ENCODE measurements around the gene KDM7A. TPM values are rescaled to one million over a fixed set of nuclear protein-coding genes. Genes with fewer than 3 reads are reported as not detected.

KDM7A gene
- total and polyA plus RNA-seq, 10 of the 15 experiments (the other 5 are each of a cell fraction or from before 2014, with no cell fraction given) = 0.07 to 0.96 (median 0.74) TPM

DNA sequence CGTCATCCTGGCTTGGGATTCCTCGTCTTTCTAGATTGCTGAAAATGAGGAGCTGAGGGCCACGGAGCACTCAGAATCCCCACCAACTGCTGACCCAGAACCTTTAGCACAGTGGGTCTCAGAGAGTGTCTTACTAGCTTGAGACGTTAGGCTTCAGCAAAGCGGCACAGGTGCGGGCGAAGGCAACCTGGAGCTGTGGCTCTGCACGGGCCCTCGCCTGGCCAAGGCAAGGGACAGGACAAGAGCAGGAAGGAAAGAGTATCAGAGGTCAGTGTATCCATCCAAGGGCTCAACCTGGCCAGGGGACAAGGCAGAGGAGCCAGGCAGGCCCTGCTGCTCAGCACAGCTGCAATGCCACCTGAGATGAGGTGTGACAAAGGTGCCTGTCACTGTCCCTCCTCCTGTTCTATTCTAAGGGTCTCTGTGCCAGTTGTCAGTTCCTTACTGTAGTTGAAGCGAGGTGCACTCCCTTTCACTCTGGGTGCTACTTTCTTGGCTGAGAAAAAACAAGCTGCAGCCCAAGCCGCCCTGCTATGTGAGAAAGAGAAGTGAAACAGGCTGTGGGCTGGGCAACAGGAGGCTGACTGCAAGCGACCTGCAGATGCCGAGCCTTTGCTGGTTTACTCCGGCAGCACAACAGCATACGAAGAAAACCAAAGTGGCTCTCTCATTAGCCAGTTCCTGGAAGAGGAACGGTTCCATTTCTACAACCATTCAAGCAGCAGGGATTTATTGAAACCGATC lies 33.3 kb upstream of the KDM7A start:
- H3K79me2 ChIP-seq (ENCODE audit: control insufficient read depth, insufficient read depth, low read length) = no peaks in the 10 kb centered on the region
- 12% methylated on average over 17 of the region's 17 CpGs for WGBS (ENCODE audit: insufficient coverage, insufficient replicate concordance, low lambda C conversion rate, missing lambda C conversion rate)
- H4K20me1 ChIP-seq (ENCODE audit: control insufficient read depth, insufficient read depth) = no peaks in the 10 kb centered on the region
- ChIA-PET SMC1A (ENCODE audit: uncharacterized antibody, unreplicated experiment) (interaction anchor here (0.9 to 1.7 kb wide), 3 partner anchors 8 to 94 kb away, joined by 3 to 5 read pairs (median 3); no protein-coding TSS in a partner anchor), CTCF (interaction anchor here (0.6 to 2.2 kb wide), 3 partner anchors 10 to 47 kb away, joined by 4 to 6 read pairs (median 5); no protein-coding TSS in a partner anchor), RAD21 (ENCODE audit: unreplicated experiment) (interaction anchor here (0.7 kb wide), 1 partner anchor 33 kb away, joined by 5 read pairs; the partner anchor contains the start of gene KDM7A), POLR2A (interaction anchor here (0.6 kb wide), 1 partner anchor 33 kb away, joined by 5 read pairs; the partner anchor contains the start of gene KDM7A)
- peaks cover 58% of the 10 kb centered on the region for H3K4me1 ChIP-seq (ENCODE audit: control insufficient read depth, insufficient read depth, low read length)
- peak overlapping the region; percentile 46 for H2AFZ ChIP-seq (ENCODE audit: control insufficient read depth, low read depth, low read length)
- FAIRE-seq = peak; percentile 94
- peaks cover under 1% of the 10 kb centered on the region; the same call in 2 of the 3 replicates for H3K9me3 ChIP-seq (replicated peaks; ENCODE audit: control insufficient read depth, insufficient read depth, low read length)
- in situ Hi-C loops (cut with MboI) (no loop called here), intact Hi-C loops (cut with micrococcal nuclease; ENCODE audit: unreplicated experiment) (loop anchor here (1.0 to 5.0 kb wide), 3 partner anchors 23 to 42 kb away; no protein-coding TSS in a partner anchor)
- peak; percentile 96 for ATAC-seq
- H3K4me3 ChIP-seq = peak overlapping the region; percentile 24; the same call in 1 of the 2 replicates
- no TSS peak for BruUV-seq (replicated peaks)
- H3K27ac ChIP-seq (ENCODE audit: control insufficient read depth, insufficient read depth) = peak overlapping the region; percentile 78
- no peaks in the 10 kb centered on the region for H3K36me3 ChIP-seq (ENCODE audit: control insufficient read depth in 2 of 2, insufficient read depth in 2 of 2, low read length in 1 of 2)
- H3K9ac ChIP-seq (ENCODE audit: control insufficient read depth, insufficient read depth, low read length) = peak overlapping the region; percentile 65; the same call in 1 of the 2 replicates
- DNase-seq (ENCODE audit: low read depth, low spot score) = peak; percentile 85
- H3K4me2 ChIP-seq (ENCODE audit: control insufficient read depth, insufficient read depth) = peak overlapping the region; percentile 99
- H3K27me3 ChIP-seq (replicated peaks in 1 of 2; ENCODE audit: control insufficient read depth in 2 of 2, insufficient read depth in 2 of 2, low read length in 1 of 2) = peaks cover 0 to 8% of the 10 kb centered on the region in 2 experiments
- TF ChIP-seq NFIC (IDR thresholded peaks at IDR 0.05; ENCODE audit: low read depth, low read length) = peak; percentile 51; the same call in 1 of the 2 replicates
- TF ChIP-seq ZNF24 (IDR thresholded peaks at IDR 0.05) = no peak
- TF ChIP-seq RCOR1 (conservative IDR thresholded peaks at IDR 0.05; ENCODE audit: low read depth, low read length) = peak; percentile 82; the same call in 1 of the 2 replicates
- TF ChIP-seq, protein P1, sequence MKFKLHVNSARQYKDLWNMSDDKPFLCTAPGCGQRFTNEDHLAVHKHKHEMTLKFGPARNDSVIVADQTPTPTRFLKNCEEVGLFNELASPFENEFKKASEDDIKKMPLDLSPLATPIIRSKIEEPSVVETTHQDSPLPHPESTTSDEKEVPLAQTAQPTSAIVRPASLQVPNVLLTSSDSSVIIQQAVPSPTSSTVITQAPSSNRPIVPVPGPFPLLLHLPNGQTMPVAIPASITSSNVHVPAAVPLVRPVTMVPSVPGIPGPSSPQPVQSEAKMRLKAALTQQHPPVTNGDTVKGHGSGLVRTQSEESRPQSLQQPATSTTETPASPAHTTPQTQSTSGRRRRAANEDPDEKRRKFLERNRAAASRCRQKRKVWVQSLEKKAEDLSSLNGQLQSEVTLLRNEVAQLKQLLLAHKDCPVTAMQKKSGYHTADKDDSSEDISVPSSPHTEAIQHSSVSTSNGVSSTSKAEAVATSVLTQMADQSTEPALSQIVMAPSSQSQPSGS (IDR thresholded peaks at IDR 0.05; ENCODE audit: low read length) = peak; percentile 68; the same call in 1 of the 2 replicates
- TF ChIP-seq, protein P2, sequence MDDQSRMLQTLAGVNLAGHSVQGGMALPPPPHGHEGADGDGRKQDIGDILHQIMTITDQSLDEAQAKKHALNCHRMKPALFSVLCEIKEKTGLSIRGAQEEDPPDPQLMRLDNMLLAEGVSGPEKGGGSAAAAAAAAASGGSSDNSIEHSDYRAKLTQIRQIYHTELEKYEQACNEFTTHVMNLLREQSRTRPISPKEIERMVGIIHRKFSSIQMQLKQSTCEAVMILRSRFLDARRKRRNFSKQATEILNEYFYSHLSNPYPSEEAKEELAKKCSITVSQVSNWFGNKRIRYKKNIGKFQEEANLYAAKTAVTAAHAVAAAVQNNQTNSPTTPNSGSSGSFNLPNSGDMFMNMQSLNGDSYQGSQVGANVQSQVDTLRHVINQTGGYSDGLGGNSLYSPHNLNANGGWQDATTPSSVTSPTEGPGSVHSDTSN (IDR thresholded peaks at IDR 0.05; ENCODE audit: insufficient replicate concordance, low read depth, low read length) = no peak
- TF ChIP-seq SREBF1 (IDR thresholded peaks at IDR 0.05; ENCODE audit: low read length) = no peak
- TF ChIP-seq EZH2 (IDR thresholded peaks at IDR 0.05; ENCODE audit: borderline replicate concordance, control insufficient read depth, low read depth, low read length) = no peak
- no peak for TF ChIP-seq IRF3 (IDR thresholded peaks at IDR 0.05)
- TF ChIP-seq MYB (IDR thresholded peaks at IDR 0.05; ENCODE audit: borderline replicate concordance, low read depth, low read length) = no peak
- TF ChIP-seq SMARCA5 (IDR thresholded peaks at IDR 0.05) = peak; percentile 23; the same call in 1 of the 2 replicates
- peak; percentile 93 for TF ChIP-seq CBX5 (IDR thresholded peaks at IDR 0.05; ENCODE audit: low read depth)
- TF ChIP-seq, protein P3, sequence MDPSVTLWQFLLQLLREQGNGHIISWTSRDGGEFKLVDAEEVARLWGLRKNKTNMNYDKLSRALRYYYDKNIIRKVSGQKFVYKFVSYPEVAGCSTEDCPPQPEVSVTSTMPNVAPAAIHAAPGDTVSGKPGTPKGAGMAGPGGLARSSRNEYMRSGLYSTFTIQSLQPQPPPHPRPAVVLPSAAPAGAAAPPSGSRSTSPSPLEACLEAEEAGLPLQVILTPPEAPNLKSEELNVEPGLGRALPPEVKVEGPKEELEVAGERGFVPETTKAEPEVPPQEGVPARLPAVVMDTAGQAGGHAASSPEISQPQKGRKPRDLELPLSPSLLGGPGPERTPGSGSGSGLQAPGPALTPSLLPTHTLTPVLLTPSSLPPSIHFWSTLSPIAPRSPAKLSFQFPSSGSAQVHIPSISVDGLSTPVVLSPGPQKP (IDR thresholded peaks at IDR 0.05; ENCODE audit: low read depth, low read length) = peak; percentile 45; the same call in 1 of the 2 replicates
- TF ChIP-seq RB1 (IDR thresholded peaks at IDR 0.05; ENCODE audit: borderline replicate concordance) = no peak
- TF ChIP-seq PKNOX1 (IDR thresholded peaks at IDR 0.05) = peak; percentile 72
- TF ChIP-seq BACH1 (IDR thresholded peaks at IDR 0.05; ENCODE audit: borderline replicate concordance) = peak; percentile 81; the same call in 1 of the 2 replicates

All from GM12878 (cell line).